HFF-Myc (cell line): ENCODE measurements around the gene FOXJ1.

Experiments
- DNase-seq: peaks from one replicate; pipeline ENCODE4 v3.0.0-alpha.2; 2011; ENCODE audit warnings: low read depth; ENCODE audit errors: extremely low read depth
- H3K4me3 ChIP-seq: replicated peaks from 2 replicates; pipeline ENCODE4 v1.5.1; 2011; ENCODE audit warnings: low read depth, mild to moderate bottlenecking, control low read depth, low read length
- TF ChIP-seq, protein P1 (sequence below): IDR thresholded peaks from 2 replicates; pipeline ENCODE4 v1.5.1; 2012; ENCODE audit warnings: mild to moderate bottlenecking, low read depth, low read length, control low read depth; ENCODE audit errors: missing control alignments

FOXJ1 gene

GRCh38 chr17:76123749-76124581 is 17.1 kb downstream of the FOXJ1 start:
- DNase-seq, result no peak
- TF ChIP-seq, protein P1, sequence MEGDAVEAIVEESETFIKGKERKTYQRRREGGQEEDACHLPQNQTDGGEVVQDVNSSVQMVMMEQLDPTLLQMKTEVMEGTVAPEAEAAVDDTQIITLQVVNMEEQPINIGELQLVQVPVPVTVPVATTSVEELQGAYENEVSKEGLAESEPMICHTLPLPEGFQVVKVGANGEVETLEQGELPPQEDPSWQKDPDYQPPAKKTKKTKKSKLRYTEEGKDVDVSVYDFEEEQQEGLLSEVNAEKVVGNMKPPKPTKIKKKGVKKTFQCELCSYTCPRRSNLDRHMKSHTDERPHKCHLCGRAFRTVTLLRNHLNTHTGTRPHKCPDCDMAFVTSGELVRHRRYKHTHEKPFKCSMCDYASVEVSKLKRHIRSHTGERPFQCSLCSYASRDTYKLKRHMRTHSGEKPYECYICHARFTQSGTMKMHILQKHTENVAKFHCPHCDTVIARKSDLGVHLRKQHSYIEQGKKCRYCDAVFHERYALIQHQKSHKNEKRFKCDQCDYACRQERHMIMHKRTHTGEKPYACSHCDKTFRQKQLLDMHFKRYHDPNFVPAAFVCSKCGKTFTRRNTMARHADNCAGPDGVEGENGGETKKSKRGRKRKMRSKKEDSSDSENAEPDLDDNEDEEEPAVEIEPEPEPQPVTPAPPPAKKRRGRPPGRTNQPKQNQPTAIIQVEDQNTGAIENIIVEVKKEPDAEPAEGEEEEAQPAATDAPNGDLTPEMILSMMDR, result no peak
- no peak overlapping the region for H3K4me3 ChIP-seq

DNA sequence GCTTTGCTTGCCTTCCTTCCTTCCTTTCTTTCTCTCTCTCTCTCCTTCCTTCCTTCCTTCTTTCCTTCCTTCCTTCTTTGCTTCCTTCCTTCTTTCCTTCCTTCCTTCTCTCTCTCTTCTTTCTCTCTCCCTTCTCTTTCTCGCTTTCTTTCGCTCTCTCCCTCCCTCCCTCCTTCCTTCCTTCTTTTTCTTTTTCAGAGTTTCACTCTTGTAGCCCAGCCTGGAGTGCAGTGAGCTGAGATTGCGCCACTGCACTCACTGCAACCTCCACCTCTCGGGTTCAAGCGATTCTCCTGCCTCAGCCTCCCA is 17.9 kb downstream of the FOXJ1 start:
- TF ChIP-seq, protein P1, result no peak
- no peak overlapping the region for H3K4me3 ChIP-seq
- DNase-seq, result no peak

DNA sequence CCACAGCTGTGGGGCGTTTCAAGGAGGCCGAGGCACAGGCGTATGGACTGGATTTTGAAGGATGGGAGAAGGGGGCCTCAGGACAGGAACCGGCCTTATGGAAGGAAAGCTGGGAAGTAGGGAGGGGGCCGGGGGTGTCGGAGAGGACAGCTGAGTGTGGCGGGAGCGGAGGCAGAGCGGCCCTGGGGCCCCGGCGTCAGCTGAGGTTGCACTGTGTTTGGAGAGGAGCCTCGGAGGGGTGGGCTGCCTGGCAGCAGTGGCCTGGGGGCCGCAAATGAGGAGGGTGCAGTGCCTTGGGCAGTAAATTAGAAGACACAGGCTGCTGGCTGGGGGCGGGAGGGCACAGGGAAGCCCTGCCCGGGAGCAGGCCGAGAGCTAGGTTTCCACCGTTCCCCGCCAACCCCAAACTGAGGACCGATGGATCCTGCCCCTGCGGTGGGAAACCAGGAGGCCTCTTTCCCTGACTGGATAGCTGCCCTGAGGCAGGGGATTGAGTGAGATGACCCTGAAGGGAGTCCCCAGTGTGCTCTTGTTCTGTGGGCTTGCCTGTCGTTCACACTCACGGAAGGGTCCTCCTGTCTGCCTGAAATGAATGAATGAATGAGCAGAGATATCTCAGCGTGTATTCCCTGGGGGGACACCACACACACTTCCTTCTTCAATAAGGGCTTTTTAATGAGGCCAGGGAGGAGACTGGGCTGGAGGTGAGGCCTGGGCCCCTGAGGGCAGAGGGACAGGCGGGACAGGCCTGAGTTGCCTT is 18.4 kb downstream of the FOXJ1 start:
- TF ChIP-seq, protein P1, result no peak
- DNase-seq, result no peak
- H3K4me3 ChIP-seq, result no peak overlapping the region

GRCh38 chr17:76121932-76122430 is 19.1 kb downstream of the FOXJ1 start:
- H3K4me3 ChIP-seq, result no peak overlapping the region
- DNase-seq, result no peak
- TF ChIP-seq, protein P1, result no peak

- no peak for DNase-seq
- no peak overlapping the region for H3K4me3 ChIP-seq
- TF ChIP-seq, protein P1, result no peak
These were observed 20.4 kb downstream of the FOXJ1 start for GRCh38 chr17:76120658-76121008.

DNA sequence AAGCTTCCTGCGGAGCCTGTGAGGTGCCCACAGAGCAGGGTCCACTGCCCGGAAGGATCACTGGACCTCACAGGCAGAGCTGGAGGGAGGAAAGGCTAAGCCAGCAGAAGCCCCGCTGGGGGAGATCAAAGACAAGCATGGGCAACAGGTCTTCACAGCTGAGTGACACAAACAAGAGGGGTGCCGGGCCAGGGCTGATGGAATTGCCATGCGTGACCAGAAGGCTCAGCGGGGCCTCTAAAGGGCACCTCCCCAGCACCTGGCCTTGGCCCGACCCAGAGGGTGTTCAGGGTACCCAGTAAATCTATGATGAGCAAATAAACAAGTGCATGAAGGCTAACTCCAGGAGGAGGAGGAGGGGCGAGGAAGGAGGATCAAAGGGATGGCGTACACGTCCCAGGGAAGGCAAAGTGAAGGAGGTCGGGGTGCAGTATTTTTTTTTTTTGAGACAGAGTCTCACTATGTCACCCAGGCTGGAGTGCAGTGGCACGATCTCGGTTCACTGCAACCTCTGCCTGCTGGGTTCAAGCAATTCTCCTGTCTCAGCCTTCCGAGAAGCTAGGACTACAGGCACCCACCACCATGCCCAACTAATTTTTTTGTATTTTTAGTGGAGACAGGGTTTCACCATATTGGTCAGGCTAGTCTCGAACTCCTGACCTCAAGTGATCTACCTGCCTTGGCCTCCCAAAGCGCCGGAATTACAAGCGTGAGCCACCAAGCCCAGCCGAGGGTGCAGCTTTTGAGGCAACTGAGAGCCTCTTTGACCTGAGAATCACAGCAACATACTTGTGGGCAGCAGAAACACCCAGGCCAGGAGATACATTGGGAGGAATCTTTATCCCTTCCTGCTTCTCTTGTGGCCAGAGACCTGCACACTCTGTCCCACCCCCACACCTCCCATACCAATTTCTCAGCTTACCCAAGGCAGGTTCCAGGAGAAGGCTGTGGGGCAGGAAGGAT is 21.4 kb downstream of the FOXJ1 start:
- no peak overlapping the region for H3K4me3 ChIP-seq
- TF ChIP-seq, protein P1, result no peak
- no peak for DNase-seq
